Neuronal stem cell (in vitro differentiated cells): ENCODE data around the gene ERC1.

Source experiments
- DNase-seq: peaks from one replicate; pipeline ENCODE4 v3.0.0-alpha.2; 2013; ENCODE audit warnings: low spot score
- H2AFZ ChIP-seq: one replicate; pipeline ENCODE4 v1.6.1; 2013; ENCODE audit warnings: mild to moderate bottlenecking, low read length, inconsistent platforms
- H2AK5ac ChIP-seq: 2 replicates; pipeline ENCODE4 v1.6.1; 2013; ENCODE audit warnings: low read depth, mild to moderate bottlenecking, inconsistent platforms, low read length, moderate library complexity, mixed read lengths
- H2BK120ac ChIP-seq: 2 replicates; pipeline ENCODE4 v1.6.1; 2013; ENCODE audit warnings: low read depth, mild to moderate bottlenecking, inconsistent platforms, low read length, moderate library complexity, mixed read lengths
- H2BK12ac ChIP-seq: one replicate; pipeline ENCODE4 v1.6.1; 2013; ENCODE audit warnings: low read length, inconsistent platforms
- H2BK15ac ChIP-seq: 2 replicates; pipeline ENCODE4 v1.6.1; 2013; ENCODE audit warnings: mild to moderate bottlenecking, low read length, inconsistent platforms, mixed read lengths
- H2BK5ac ChIP-seq: one replicate; pipeline ENCODE4 v1.6.1; 2013; ENCODE audit warnings: inconsistent platforms, mild to moderate bottlenecking, low read length, moderate library complexity
- H3K14ac ChIP-seq: one replicate; pipeline ENCODE4 v1.6.1; 2013; ENCODE audit warnings: low read length, inconsistent platforms
- H3K18ac ChIP-seq: 2 replicates; pipeline ENCODE4 v1.6.1; 2013; ENCODE audit warnings: low read length, inconsistent platforms
- H3K23ac ChIP-seq: 2 replicates; pipeline ENCODE4 v1.6.1; 2013; ENCODE audit warnings: low read depth, mild to moderate bottlenecking, mixed read lengths, low read length, inconsistent platforms; ENCODE audit not compliant: poor library complexity
- H3K27ac ChIP-seq: replicated peaks from 3 replicates; pipeline ENCODE4 v1.5.1; 2013; ENCODE audit warnings: low read length, inconsistent platforms
- H3K27me3 ChIP-seq, 3 experiments: 2 replicates each; pipeline ENCODE4 v1.6.1; 2013; ENCODE audit warnings: low read length in 3 of 3, mild to moderate bottlenecking in 2 of 3, inconsistent platforms in 1 of 3, low read depth in 1 of 3, mixed read lengths in 1 of 3, moderate library complexity in 1 of 3; ENCODE audit not compliant: control insufficient read depth in 3 of 3, insufficient read depth in 3 of 3
- H3K36me3 ChIP-seq, 2 donors: replicated peaks in 1 of 2; 2 replicates each; pipeline ENCODE4 v1.6.1; 2013; ENCODE audit warnings: low read length in 2 of 2; ENCODE audit not compliant: control insufficient read depth in 2 of 2, insufficient read depth in 2 of 2
- H3K4ac ChIP-seq: 2 replicates; pipeline ENCODE4 v1.6.1; 2013; ENCODE audit warnings: inconsistent platforms, mild to moderate bottlenecking, low read length, moderate library complexity
- H3K4me1 ChIP-seq, 2 donors: 1 replicate in 1 of 2; 2 replicates in 1 of 2; pipeline ENCODE4 v1.6.1; 2013; ENCODE audit warnings: low read length in 2 of 2, low read depth in 1 of 2; ENCODE audit not compliant: control insufficient read depth in 2 of 2, insufficient read depth in 1 of 2
- H3K4me2 ChIP-seq: one replicate; pipeline ENCODE4 v1.6.1; 2013; ENCODE audit warnings: mild to moderate bottlenecking, low read length, inconsistent platforms; ENCODE audit not compliant: insufficient read depth, poor library complexity, severe bottlenecking
- H3K4me3 ChIP-seq, 2 donors: 2 replicates each; pipeline ENCODE4 v1.5.1; 2013; ENCODE audit warnings: low read length in 2 of 2, mild to moderate bottlenecking in 2 of 2, inconsistent platforms in 1 of 2, moderate library complexity in 1 of 2
- H3K79me1 ChIP-seq: one replicate; pipeline ENCODE4 v1.6.1; 2013; ENCODE audit warnings: low read depth, mild to moderate bottlenecking, inconsistent platforms, low read length, moderate library complexity
- H3K9ac ChIP-seq: one replicate; pipeline ENCODE4 v1.6.1; 2013; ENCODE audit warnings: mild to moderate bottlenecking, low read depth, low read length, inconsistent platforms; ENCODE audit not compliant: poor library complexity
- H3K9me3 ChIP-seq, 2 donors: replicated peaks in 1 of 2; 2 replicates each; pipeline versions ENCODE3 to v1.6.1; 2013; ENCODE audit warnings: low read length in 2 of 2, mild to moderate bottlenecking in 2 of 2, inconsistent platforms in 1 of 2, low read depth in 1 of 2, mixed read lengths in 1 of 2, moderate library complexity in 1 of 2; ENCODE audit not compliant: control insufficient read depth in 2 of 2, insufficient read depth in 1 of 2
- H4K8ac ChIP-seq: one replicate; pipeline ENCODE4 v1.6.1; 2013; ENCODE audit warnings: low read depth, mild to moderate bottlenecking, inconsistent platforms, low read length, moderate library complexity
- H4K91ac ChIP-seq: one replicate; pipeline ENCODE4 v1.6.1; 2013; ENCODE audit warnings: low read length, low read depth, mild to moderate bottlenecking, inconsistent platforms; ENCODE audit not compliant: poor library complexity
- WGBS, 2 donors: extraction: QIAGEN DNeasy Blood & Tissue Kit; methylation state at CpG; one replicate each; pipeline ENCODE4 v1.1.7; 2013; ENCODE audit warnings: missing lambda C conversion rate in 2 of 2, mixed read lengths in 1 of 2; ENCODE audit not compliant: insufficient read length in 2 of 2, insufficient replicate concordance in 1 of 2; ENCODE audit errors: extremely low coverage in 2 of 2; 5-methylcytosine and 5-hydroxymethylcytosine counted together

ERC1 gene

GRCh38 chr12:1222858-1223639 lies 232.0 kb downstream of the ERC1 start:
- Histone ChIP-seq H3K18ac (no peak overlapping the region), H3K27ac (no peak overlapping the region), H3K4me1 (peaks cover 0 to 3% of the 10 kb centered on the region in 2 donors), H4K8ac (no peak overlapping the region), H3K14ac (no peak overlapping the region), H2AFZ (no peak overlapping the region), H3K4me2 (no peak overlapping the region), H3K9ac (no peak overlapping the region), H3K4ac (no peak overlapping the region), H3K23ac (no peak overlapping the region), H3K36me3 (no peaks in the 10 kb centered on the region), H2BK15ac (no peak overlapping the region), H3K79me1 (peaks cover 2% of the 10 kb centered on the region), H3K4me3 (no peak overlapping the region), H2BK120ac (no peak overlapping the region), H2BK12ac (no peak overlapping the region), H2AK5ac (no peak overlapping the region), H4K91ac (no peak overlapping the region), H3K27me3 (no peaks in the 10 kb centered on the region), H3K9me3 (no peaks in the 10 kb centered on the region), H2BK5ac (no peak overlapping the region)
- DNase-seq = no peak
- no CpG with 5 or more reads among the region's 4 CpGs for WGBS, 2 donors

- Histone ChIP-seq H4K8ac (no peak overlapping the region), H2AFZ (no peak overlapping the region), H3K14ac (no peak overlapping the region), H3K4ac (no peak overlapping the region), H4K91ac (no peak overlapping the region), H3K4me2 (no peak overlapping the region), H2BK15ac (no peak overlapping the region), H3K4me3 (no peak overlapping the region), H2BK120ac (no peak overlapping the region), H3K27ac (no peak overlapping the region), H3K9me3 (peaks cover 0 to under 1% of the 10 kb centered on the region in 2 donors), H2AK5ac (no peak overlapping the region), H3K4me1 (no peaks in the 10 kb centered on the region), H3K23ac (no peak overlapping the region), H3K79me1 (peaks cover 2% of the 10 kb centered on the region), H3K9ac (no peak overlapping the region), H3K18ac (no peak overlapping the region), H2BK5ac (no peak overlapping the region), H3K27me3 (no peaks in the 10 kb centered on the region), H3K36me3 (no peaks in the 10 kb centered on the region), H2BK12ac (no peak overlapping the region)
- WGBS, 2 donors = no CpG with 5 or more reads among the region's 3 CpGs
- no peak for DNase-seq
These were observed 235.9 kb downstream of the ERC1 start for GRCh38 chr12:1226951-1227350.

- WGBS, 2 donors = no CpG with 5 or more reads among the region's 2 CpGs
- Histone ChIP-seq H3K4me1 (no peaks in the 10 kb centered on the region), H2BK15ac (no peak overlapping the region), H2AFZ (no peak overlapping the region), H3K4me3 (no peak overlapping the region), H3K36me3 (no peaks in the 10 kb centered on the region), H3K27ac (no peak overlapping the region), H3K9me3 (peaks cover 0 to 4% of the 10 kb centered on the region in 2 donors), H2BK12ac (no peak overlapping the region), H3K23ac (no peak overlapping the region), H3K27me3 (no peaks in the 10 kb centered on the region), H3K4me2 (no peak overlapping the region), H2BK5ac (no peak overlapping the region), H3K4ac (no peak overlapping the region), H3K14ac (no peak overlapping the region), H3K79me1 (no peaks in the 10 kb centered on the region), H3K9ac (no peak overlapping the region), H2BK120ac (no peak overlapping the region), H3K18ac (no peak overlapping the region), H2AK5ac (no peak overlapping the region), H4K91ac (no peak overlapping the region), H4K8ac (no peak overlapping the region)
- no peak for DNase-seq
These were observed 243.1 kb downstream of the ERC1 start for GRCh38 chr12:1234073-1234472.

- Histone ChIP-seq H2BK15ac (no peak overlapping the region), H3K4me3 (no peak overlapping the region), H3K4ac (no peak overlapping the region), H3K18ac (no peak overlapping the region), H3K9me3 (no peaks in the 10 kb centered on the region), H4K8ac (no peak overlapping the region), H2BK5ac (no peak overlapping the region), H3K23ac (no peak overlapping the region), H2AK5ac (no peak overlapping the region), H3K9ac (no peak overlapping the region), H3K79me1 (no peaks in the 10 kb centered on the region), H4K91ac (no peak overlapping the region), H2AFZ (no peak overlapping the region), H3K36me3 (no peaks in the 10 kb centered on the region), H3K4me1 (peaks cover 6 to 17% of the 10 kb centered on the region in 2 donors), H2BK120ac (no peak overlapping the region), H3K14ac (no peak overlapping the region), H2BK12ac (no peak overlapping the region), H3K27ac (no peak overlapping the region), H3K4me2 (no peak overlapping the region), H3K27me3 (peaks cover 0 to 2% (median 0%) of the 10 kb centered on the region in 3 experiments)
- no CpG with 5 or more reads among the region's 2 CpGs for WGBS, 2 donors
- DNase-seq = no peak
These were observed 255.6 kb downstream of the ERC1 start for GRCh38 chr12:1246637-1247036.
